ENCODE results near the gene CSNK2A3.

- TF ChIP-seq CTCF (IDR thresholded peaks at IDR 0.05) (no peak), POLR2A (IDR thresholded peaks at IDR 0.05) (no peak)
Observed at GRCh38 chr11:11401960-11402535, 49.0 kb upstream of the CSNK2A3 start.
